HG02981 (cell line): Measurements from ENCODE around the gene DLX5.
A peak's percentile ranks its signal among the peaks of the same experiment; 100 is the strongest.
"Not testable (repeated sequence)": the region's sequence is repeated elsewhere in the genome, so short reads cannot be mapped to it uniquely, and the experiment has no call there.

Source experiments
- ATAC-seq: cut with Tn5 transposase; IDR thresholded peaks from one replicate; pipeline ENCODE4 v1.9.1; 2021; ENCODE audit warnings: mild to moderate bottlenecking, moderate library complexity; ENCODE audit not compliant: unreplicated experiment

Gene DLX5

GRCh38 chr7:97024209-97025129 is at the start of gene DLX5:
Gene DLX5, minus strand, starts transcription at chr7:97024831. Its CDS starts 208 bp downstream, at chr7:97024623.
- ATAC-seq = no peak

GRCh38 chr7:97072025-97072424 is 47.4 kb upstream of the DLX5 start:
- ATAC-seq = not testable (repeated sequence)

GRCh38 chr7:97064972-97065587 is 40.4 kb upstream of the DLX5 start:
- peak; percentile 63 for ATAC-seq

- no peak for ATAC-seq
Measured at GRCh38 chr7:97064020-97064419, 39.4 kb upstream of the DLX5 start.

- no peak for ATAC-seq
Measured at GRCh38 chr7:97043281-97043680, 18.6 kb upstream of the DLX5 start.

GRCh38 chr7:97039374-97040065 is 14.9 kb upstream of the DLX5 start:
- ATAC-seq = no peak

GRCh38 chr7:97034213-97034852 is 9.7 kb upstream of the DLX5 start:
- not testable (repeated sequence) for ATAC-seq

- no peak for ATAC-seq
Measured at GRCh38 chr7:97027427-97028234, 3.0 kb upstream of the DLX5 start.

GRCh38 chr7:97026715-97027426 is 2.2 kb upstream of the DLX5 start:
- no peak for ATAC-seq

- no peak for ATAC-seq
Measured at GRCh38 chr7:97025983-97026714, 1.5 kb upstream of the DLX5 start.

GRCh38 chr7:97025130-97025499 is 484 bp upstream of the DLX5 start:
- ATAC-seq = no peak

GRCh38 chr7:97022491-97023306 is 1.9 kb downstream of the DLX5 start:
- ATAC-seq = no peak

- no peak for ATAC-seq
Measured at GRCh38 chr7:97021747-97022490, 2.7 kb downstream of the DLX5 start.

GRCh38 chr7:97020996-97021746 is 3.5 kb downstream of the DLX5 start:
- no peak for ATAC-seq

- ATAC-seq = no peak
Measured at GRCh38 chr7:97020601-97020995, 4.0 kb downstream of the DLX5 start.

GRCh38 chr7:97019710-97020225 is 4.9 kb downstream of the DLX5 start:
- no peak for ATAC-seq
